NCI-H524 treated with DMSO at 0.1 percent for 48 hours (cell line): ENCODE results near the gene SLC8A3.

Source experiments
- DNase-seq: peaks from one replicate; lab custom pipeline; 2025; lab: John Stamatoyannopoulos, UW

The SLC8A3 gene

GRCh38 chr14:70114621-70115156 is 74.1 kb downstream of the SLC8A3 start:
- DNase-seq, result no peak

DNA sequence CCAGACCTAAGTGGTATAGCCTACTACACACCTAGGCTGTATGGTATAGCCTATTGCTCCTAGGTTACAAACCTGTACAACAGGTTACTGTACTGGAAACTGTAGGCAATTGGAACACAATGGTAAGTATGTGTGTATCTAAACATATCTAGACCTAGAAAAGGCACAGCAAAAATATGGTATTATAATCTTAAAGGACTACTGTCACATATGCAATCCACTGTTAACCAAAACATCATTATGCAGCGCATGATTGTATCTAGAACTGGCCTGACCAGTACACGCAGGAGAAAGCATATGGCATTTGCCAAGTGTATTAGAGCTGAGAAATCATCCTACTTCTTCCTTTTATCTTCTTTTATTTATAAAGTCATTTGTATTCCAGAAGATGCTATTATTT is 75.5 kb downstream of the SLC8A3 start:
- DNase-seq, result no peak

DNA sequence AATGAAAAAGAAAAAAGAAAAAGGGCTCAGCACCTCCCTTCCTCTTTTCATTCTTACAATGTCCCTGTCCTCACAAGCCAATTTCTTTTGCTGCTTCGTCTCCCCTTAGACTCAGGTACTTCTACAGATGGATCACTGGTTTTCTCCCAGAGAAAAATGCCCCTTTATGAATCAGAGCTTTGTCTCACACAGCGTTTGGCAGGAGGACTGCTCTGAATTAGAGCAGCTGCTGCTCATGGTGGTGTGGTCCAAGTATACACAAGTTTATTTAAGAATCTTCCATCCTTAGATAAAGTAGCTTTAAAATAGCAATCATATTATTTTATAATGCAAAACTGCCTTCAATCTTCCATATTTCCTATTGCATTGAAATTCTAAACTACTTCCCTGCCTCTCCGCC is 80.3 kb downstream of the SLC8A3 start:
- DNase-seq, result no peak

GRCh38 chr14:70107309-70107708 is 81.4 kb downstream of the SLC8A3 start:
- no peak for DNase-seq

- DNase-seq, result no peak
These were observed 88.7 kb downstream of the SLC8A3 start for GRCh38 chr14:70100071-70100470.

- no peak for DNase-seq
These were observed 90.4 kb downstream of the SLC8A3 start for GRCh38 chr14:70098250-70098809.

GRCh38 chr14:70097576-70098249 is 91.0 kb downstream of the SLC8A3 start:
- DNase-seq, result peak; percentile 37

- peak; percentile 27 for DNase-seq
These were observed 91.9 kb downstream of the SLC8A3 start for GRCh38 chr14:70096866-70097265.

GRCh38 chr14:70094631-70095030 is 94.1 kb downstream of the SLC8A3 start:
- no peak for DNase-seq

GRCh38 chr14:70094106-70094505 is 94.6 kb downstream of the SLC8A3 start:
- DNase-seq, result no peak

GRCh38 chr14:70093156-70093555 is 95.6 kb downstream of the SLC8A3 start:
- DNase-seq, result no peak

- DNase-seq, result no peak
These were observed 101.4 kb downstream of the SLC8A3 start for GRCh38 chr14:70087380-70087697.

DNA sequence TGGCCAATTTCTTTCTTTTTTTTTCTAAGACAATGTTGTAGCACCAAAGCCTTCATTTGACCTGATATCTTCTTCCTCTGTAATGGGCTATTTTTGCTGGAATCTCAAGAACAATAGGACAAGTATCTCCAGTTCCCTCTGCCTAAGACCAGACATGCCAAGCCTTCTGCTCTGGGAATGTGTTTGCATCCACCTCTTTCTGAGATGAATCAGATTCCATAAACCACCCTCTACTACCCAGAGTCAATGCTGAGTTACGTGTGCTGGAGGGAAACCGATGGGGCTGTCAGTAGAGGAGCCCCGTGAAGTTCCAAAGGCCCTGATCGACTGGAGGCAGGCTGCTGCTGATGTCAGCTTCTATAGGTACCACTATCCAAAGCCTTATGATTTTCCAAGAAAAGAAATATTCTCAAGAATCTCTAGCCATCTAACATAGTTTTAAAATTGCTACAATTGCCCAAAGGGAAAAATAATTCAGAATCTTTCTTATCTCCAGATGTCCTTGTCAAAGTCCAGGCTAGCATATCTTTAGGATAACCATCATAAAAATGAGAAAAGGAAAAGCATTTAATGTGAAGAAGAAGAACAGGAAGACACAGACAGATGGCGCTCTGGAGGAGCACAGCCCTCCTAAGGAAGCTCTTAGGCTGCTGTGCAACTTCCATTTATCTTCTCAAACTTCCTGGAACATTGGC is 101.9 kb downstream of the SLC8A3 start:
- DNase-seq, result peak; percentile 24

GRCh38 chr14:70084226-70084625 is 104.5 kb downstream of the SLC8A3 start:
- no peak for DNase-seq

DNA sequence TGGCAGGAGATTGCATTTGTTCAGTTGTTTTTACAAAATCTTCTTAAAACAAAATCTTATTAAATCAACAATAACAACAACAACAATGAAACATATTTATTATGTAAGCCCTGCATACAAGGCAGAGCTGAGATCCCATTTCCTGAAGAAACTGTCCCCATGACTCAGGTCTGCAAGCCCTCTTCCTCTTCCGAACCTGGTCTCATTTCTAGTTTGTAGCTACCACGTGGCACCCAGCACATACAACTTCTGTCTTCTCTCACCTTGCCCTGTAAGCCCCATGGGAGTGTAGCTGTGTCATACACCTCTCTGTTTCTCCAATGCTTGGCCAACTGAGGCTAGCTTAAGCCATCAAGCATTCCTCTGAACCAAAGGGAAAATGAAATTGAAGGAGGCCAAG is 106.4 kb downstream of the SLC8A3 start:
- no peak for DNase-seq

DNA sequence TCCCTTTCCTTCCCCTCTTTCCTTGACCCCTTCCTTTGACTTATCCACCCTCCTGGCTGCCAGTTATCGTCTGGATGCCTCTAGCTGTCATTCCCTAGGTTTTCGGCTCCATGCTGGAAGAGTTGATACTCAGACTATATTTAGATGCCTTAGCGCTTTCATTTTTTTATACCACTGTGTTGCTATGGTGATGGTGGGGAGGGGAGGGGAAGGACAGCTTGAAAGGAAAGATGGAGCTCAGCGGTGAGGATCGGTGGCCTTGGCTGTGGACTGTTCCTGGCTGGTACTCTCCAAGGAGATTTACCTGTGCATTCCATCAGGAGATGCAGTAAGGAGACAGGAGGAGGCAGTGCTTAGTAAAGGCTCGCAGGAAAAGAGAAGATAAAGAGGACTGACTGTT is 108.7 kb downstream of the SLC8A3 start:
- no peak for DNase-seq

DNA sequence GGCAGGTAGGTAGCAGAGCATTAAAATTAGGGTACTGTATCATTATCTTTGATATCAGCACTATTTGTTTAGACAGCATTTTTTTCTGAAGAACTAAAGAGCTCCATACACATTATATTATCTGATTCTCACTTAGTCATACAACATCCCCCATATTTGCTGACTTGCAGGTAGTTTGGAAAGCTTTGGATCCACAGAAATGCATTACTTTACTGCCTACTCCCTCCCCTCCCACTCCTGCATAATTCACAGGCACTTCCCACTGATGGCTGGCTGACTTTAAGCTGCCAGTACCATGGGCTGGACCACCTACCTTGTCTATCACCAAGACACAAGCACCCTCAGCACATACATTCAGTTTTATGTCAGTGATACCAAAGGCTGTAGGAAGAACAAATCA is 110.4 kb downstream of the SLC8A3 start:
- no peak for DNase-seq

GRCh38 chr14:70077720-70078119 is 111.0 kb downstream of the SLC8A3 start:
- no peak for DNase-seq

- DNase-seq, result no peak
These were observed 111.7 kb downstream of the SLC8A3 start for GRCh38 chr14:70077005-70077404.

- no peak for DNase-seq
These were observed 114.7 kb downstream of the SLC8A3 start for GRCh38 chr14:70073924-70074566.

DNA sequence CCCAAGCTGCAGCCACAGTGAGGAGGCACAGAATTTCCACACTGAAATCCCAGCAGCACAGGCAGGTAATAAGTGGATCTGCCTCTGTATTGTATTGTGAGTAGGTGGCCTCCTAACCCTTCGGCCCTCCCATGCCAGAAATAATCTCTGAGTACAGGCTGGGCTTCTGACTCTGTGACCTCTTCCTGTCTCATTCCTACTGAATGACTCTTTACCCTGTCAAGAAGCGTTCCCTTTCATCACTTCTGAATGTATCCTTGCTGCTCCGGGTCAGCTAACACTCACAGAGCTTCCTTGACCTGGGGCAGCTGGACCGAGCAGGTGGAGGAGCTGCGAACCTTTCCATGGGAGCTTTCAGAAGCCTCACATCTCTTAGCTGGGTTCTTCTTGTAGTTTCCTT is 119.6 kb downstream of the SLC8A3 start:
- DNase-seq, result no peak

- no peak for DNase-seq
These were observed 120.9 kb downstream of the SLC8A3 start for GRCh38 chr14:70067810-70068209.
